ENCODE results near the gene PLG.
"Not testable (repeated sequence)": the region's sequence is repeated elsewhere in the genome, so short reads cannot be mapped to it uniquely, and the experiment has no call there.

Gene PLG

DNA sequence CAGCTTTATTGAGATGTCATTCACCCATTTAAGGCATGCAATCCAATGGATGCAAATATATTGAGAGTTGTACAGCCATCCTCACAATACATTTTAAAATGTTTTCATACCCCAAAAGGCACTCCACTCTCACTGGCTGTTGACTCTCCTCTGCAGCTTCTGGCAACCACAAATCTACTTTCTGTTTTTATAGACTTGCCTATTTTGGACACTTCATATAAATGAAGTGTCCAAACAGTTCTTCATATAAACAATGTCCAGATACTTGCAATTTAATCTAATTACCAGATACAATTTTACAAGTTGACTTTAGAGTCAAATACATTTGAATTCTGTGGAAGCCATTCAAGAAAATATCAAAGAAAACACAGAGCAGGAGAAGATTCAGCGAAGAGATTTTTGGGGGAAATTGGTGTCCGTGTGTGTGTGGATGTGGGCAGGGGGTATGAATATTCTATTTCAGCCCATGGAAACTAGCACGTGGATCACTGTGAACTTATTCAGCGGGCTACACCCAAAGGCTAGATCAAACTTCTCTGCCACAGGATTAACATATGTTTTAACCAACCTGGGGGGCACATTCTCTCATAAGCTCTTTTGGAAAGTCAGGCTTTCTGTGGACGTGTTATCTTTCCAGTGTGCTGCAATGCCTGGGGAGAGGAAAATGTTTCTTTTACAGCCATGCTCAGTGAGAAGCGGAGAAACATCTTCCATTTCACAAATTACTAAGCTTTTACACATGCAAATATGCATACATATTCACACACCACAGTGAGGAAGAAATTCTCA is 73.9 kb downstream of the PLG start:
- DNase-seq (ENCODE audit: low read depth, low spot score), result no peak

GRCh38 chr6:160779095-160779494 is 77.1 kb downstream of the PLG start:
- not testable (repeated sequence) for DNase-seq (ENCODE audit: low read depth, low spot score)

- DNase-seq (ENCODE audit: low read depth, low spot score), result not testable (repeated sequence)
Observed at GRCh38 chr6:160780656-160781055, 78.6 kb downstream of the PLG start.

- no peak for DNase-seq (ENCODE audit: low read depth, low spot score)
Observed at GRCh38 chr6:160781298-160781697, 79.3 kb downstream of the PLG start.

- DNase-seq (ENCODE audit: low read depth, low spot score), result no peak
Observed at GRCh38 chr6:160782228-160782627, 80.2 kb downstream of the PLG start.

- DNase-seq (ENCODE audit: low read depth, low spot score), result no peak
Observed at GRCh38 chr6:160783741-160784140, 81.7 kb downstream of the PLG start.

DNA sequence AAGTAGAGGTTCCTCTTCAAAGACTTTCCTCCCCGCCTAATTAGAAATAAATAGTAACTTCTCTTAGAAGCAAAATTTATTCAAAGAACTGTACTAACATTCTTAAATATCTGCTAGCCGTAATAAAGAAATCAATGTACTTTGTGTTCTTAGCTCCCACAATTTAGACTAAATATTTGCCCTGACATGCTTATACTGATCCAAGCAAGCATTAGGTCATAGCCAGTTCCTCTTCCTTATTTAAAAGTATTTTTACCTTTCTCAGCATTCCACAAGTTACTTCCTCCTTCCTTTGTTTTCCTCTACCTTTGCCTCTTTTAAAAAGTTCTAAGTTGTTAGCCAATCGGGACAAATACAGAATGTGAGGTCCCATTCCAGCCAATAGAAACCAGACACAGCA is 86.1 kb downstream of the PLG start:
- not testable (repeated sequence) for DNase-seq (ENCODE audit: low read depth, low spot score)

- no peak for DNase-seq (ENCODE audit: low read depth, low spot score)
Observed at GRCh38 chr6:160788806-160789205, 86.8 kb downstream of the PLG start.

- no peak for DNase-seq (ENCODE audit: low read depth, low spot score)
Observed at GRCh38 chr6:160789263-160790027, 87.4 kb downstream of the PLG start.

GRCh38 chr6:160790028-160790792 is 88.2 kb downstream of the PLG start:
- no peak for DNase-seq (ENCODE audit: low read depth, low spot score)

- no peak for DNase-seq (ENCODE audit: low read depth, low spot score)
Observed at GRCh38 chr6:160791459-160791858, 89.4 kb downstream of the PLG start.

DNA sequence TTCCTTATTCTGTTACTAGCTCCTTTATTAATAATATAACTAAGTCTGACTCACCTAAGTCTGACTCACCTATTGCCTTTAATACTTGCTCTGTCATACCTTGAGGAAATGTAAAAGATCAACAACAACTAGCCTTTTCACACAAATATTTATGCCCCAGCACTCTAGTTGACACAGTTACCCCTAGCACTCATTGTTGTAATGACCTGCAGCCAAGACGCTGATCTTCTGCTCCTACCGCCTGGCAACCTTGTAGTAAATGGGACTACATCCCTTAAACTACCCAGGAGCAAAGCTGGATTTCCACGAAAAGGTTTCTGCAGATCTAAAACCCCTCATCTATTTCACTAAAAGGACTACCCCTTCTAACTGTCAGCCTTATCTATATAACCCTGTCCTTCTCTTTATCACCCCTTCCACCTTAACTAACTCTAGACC is 90.0 kb downstream of the PLG start:
- DNase-seq (ENCODE audit: low read depth, low spot score), result no peak

DNA sequence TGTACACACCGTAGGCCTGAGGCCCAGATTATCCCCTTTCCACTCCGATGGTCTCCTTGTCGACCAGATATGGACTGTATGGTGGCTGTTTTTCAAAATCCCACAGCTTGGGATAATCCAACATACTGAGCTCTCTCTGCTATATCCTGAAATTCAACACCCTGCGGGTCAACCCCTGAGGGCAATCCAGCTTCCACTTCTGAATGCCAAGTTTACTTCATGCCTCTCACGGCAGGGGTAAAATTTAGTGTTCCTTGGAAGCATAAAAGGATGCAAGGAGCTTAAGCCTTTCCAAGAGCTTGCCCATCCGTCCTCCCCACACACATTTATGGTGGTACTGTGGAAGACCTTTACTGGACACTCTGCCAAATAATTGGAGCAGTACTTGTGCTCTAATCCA is 90.7 kb downstream of the PLG start:
- no peak for DNase-seq (ENCODE audit: low read depth, low spot score)

GRCh38 chr6:160793652-160794051 is 91.6 kb downstream of the PLG start:
- DNase-seq (ENCODE audit: low read depth, low spot score), result no peak

- DNase-seq (ENCODE audit: low read depth, low spot score), result no peak
Observed at GRCh38 chr6:160795721-160796120, 93.7 kb downstream of the PLG start.

GRCh38 chr6:160798625-160799024 is 96.6 kb downstream of the PLG start:
- no peak for DNase-seq (ENCODE audit: low read depth, low spot score)

- DNase-seq (ENCODE audit: low read depth, low spot score), result no peak
Observed at GRCh38 chr6:160799801-160800506, 97.9 kb downstream of the PLG start.

DNA sequence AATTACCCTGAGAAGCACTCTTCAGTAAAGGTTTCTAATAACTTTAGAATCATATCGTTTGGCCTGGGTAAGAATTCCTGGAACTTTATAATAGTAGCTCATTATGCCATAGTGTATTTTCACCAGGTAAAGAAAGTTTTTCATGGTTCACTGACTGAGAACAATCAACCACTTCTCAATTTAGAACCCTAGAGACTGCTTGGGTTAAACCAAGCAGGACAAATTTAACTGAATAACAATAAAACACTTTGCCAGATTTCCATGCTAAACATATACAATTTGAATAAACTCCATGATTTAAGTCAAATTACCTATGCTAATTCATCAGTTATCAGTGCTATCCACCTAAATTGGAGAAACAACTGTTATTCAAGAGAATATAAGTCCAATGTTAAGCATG is 99.4 kb downstream of the PLG start:
- DNase-seq (ENCODE audit: low read depth, low spot score), result no peak

DNA sequence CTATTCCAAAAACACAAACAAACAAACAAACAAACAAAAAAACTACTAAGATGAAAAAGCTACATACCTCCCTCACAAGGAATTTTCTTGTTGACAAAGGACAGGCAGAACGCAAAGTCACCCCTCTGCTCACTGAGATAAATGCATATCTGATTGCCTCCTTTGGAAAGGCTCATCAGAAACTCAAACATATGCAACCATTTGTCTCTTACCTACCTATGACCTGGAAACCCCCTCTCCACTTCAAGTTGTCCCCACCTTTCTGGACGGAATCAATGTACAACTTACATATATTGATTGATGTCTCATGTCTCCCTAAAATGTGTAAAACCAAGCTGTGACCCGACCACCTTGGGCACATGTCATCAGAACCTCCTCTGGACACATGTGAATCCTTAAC is 100.0 kb downstream of the PLG start:
- not testable (repeated sequence) for DNase-seq (ENCODE audit: low read depth, low spot score)
